AG09309 (cell line): Measurements from ENCODE around the gene FSCB.

Source experiments
- DNase-seq: peaks from one replicate; pipeline ENCODE4 v3.0.0-alpha.2; 2010; ENCODE audit warnings: low read depth
- H3K4me3 ChIP-seq: 2 replicates; pipeline ENCODE4 v1.5.1; 2011; ENCODE audit warnings: mild to moderate bottlenecking, low read depth, low read length, moderate library complexity; ENCODE audit not compliant: control insufficient read depth
- TF ChIP-seq, protein P1 (sequence below): IDR thresholded peaks from 2 replicates; pipeline ENCODE4 v1.5.1; 2011; ENCODE audit warnings: mild to moderate bottlenecking, low read depth, low read length, inconsistent platforms; ENCODE audit not compliant: insufficient read depth, control insufficient read depth; ENCODE audit errors: missing control alignments

FSCB gene

GRCh38 chr14:44508834-44509233, 1.8 kb upstream of the FSCB start:
- TF ChIP-seq, protein P1, sequence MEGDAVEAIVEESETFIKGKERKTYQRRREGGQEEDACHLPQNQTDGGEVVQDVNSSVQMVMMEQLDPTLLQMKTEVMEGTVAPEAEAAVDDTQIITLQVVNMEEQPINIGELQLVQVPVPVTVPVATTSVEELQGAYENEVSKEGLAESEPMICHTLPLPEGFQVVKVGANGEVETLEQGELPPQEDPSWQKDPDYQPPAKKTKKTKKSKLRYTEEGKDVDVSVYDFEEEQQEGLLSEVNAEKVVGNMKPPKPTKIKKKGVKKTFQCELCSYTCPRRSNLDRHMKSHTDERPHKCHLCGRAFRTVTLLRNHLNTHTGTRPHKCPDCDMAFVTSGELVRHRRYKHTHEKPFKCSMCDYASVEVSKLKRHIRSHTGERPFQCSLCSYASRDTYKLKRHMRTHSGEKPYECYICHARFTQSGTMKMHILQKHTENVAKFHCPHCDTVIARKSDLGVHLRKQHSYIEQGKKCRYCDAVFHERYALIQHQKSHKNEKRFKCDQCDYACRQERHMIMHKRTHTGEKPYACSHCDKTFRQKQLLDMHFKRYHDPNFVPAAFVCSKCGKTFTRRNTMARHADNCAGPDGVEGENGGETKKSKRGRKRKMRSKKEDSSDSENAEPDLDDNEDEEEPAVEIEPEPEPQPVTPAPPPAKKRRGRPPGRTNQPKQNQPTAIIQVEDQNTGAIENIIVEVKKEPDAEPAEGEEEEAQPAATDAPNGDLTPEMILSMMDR = no peak
- no peak overlapping the region for H3K4me3 ChIP-seq
- DNase-seq = no peak

- DNase-seq = no peak
- TF ChIP-seq, protein P1 = no peak
- H3K4me3 ChIP-seq = no peak overlapping the region
These were observed 1.5 kb downstream of the FSCB start for GRCh38 chr14:44505588-44505987.

- TF ChIP-seq, protein P1 = no peak
- H3K4me3 ChIP-seq = no peak overlapping the region
- no peak for DNase-seq
These were observed 9.9 kb downstream of the FSCB start for GRCh38 chr14:44497148-44497547.

DNA sequence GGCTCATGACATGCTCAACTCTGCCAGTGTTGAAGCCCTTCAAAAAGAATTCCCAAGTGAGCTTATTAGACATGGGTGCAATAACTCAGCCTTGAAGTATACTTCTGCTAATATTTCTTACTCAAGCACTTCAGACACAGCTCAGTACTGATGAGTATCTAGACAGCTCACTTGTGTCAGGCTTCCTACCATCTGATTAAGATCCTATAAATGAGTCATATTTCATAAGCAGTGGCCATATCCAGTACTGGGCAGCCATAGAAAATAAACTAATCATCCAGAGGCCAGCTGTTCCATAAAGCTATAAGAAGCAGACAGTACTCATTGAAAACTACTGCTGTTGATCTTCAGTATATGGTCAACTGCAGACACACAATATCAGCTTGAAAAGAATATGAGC, 12.9 kb downstream of the FSCB start:
- no peak for DNase-seq
- TF ChIP-seq, protein P1 = no peak
- H3K4me3 ChIP-seq = no peak overlapping the region

DNA sequence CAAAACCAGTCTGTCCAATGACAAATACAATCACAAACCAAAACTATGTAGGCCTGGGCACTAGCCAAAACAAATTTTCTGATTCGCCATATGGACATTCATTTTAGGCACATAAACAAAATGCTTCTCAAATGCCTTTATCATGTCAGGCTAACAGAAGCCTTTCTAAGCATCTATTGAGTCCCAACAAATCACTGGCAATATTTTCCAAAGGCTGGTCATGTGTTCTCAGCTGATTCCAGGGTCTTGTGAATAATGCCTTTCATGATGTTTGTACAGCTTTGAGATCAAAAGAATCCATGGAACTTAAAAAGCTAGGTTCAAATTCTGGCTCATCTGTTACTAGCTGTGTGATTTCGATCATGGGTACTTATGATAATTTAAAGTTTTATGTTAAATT, 16.1 kb downstream of the FSCB start:
- no peak for DNase-seq
- TF ChIP-seq, protein P1 = no peak

DNA sequence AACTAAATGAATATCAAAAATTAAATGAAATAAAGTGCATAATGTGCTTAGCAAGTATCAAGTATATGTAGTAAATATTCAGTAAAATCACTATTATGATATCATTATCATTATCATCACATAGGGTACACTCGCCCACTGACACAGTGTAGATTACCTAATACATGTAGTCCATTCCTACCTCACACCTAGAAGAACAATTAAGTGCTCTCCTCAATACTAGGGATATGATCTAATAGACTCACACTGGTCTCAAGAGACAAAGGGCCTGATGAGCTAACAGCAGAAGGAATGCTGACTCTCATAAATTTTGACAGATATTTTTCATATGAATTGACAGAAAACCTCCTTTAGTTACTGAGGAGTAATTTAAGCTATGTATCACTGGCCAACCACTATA, 29.1 kb downstream of the FSCB start:
- DNase-seq = no peak
- TF ChIP-seq, protein P1 = no peak
- no peak overlapping the region for H3K4me3 ChIP-seq

More for the DNA sequence above, 16.1 kb downstream of the FSCB start:
- no peak overlapping the region for H3K4me3 ChIP-seq

GRCh38 chr14:44468771-44469170, 38.3 kb downstream of the FSCB start:
- DNase-seq = no peak
- no peak overlapping the region for H3K4me3 ChIP-seq
- TF ChIP-seq, protein P1 = no peak
